HG02759 (cell line): Measurements from ENCODE around the gene FBRS.
"Not testable (repeated sequence)": the region's sequence is repeated elsewhere in the genome, so short reads cannot be mapped to it uniquely, and the experiment has no call there.

Source experiments
- ATAC-seq: cut with Tn5 transposase; IDR thresholded peaks from one replicate; pipeline ENCODE4 v1.9.1; 2021; ENCODE audit warnings: mild to moderate bottlenecking, moderate library complexity; ENCODE audit not compliant: unreplicated experiment

The FBRS gene

GRCh38 chr16:30697264-30698138 lies 39.3 kb downstream of the FBRS start:
- peak; percentile 87 for ATAC-seq

- ATAC-seq: peak; percentile 71
Observed at GRCh38 chr16:30698139-30698815, 40.0 kb downstream of the FBRS start.

GRCh38 chr16:30698816-30699614 lies 40.8 kb downstream of the FBRS start, which contains the start of gene SRCAP:
Gene SRCAP, plus strand, starts transcription at chr16:30699171. Its CDS starts 1,654 bp downstream, at chr16:30700825.
- ATAC-seq: peak; percentile 37

- no peak for ATAC-seq
Observed at GRCh38 chr16:30699615-30700099, 41.4 kb downstream of the FBRS start.

GRCh38 chr16:30700491-30700890 lies 42.3 kb downstream of the FBRS start:
- ATAC-seq: no peak

GRCh38 chr16:30700971-30701370 lies 42.7 kb downstream of the FBRS start:
- ATAC-seq: no peak

- not testable (repeated sequence) for ATAC-seq
Observed at GRCh38 chr16:30703071-30703470, 44.8 kb downstream of the FBRS start.

GRCh38 chr16:30703971-30704370 lies 45.7 kb downstream of the FBRS start:
- ATAC-seq: no peak

- no peak for ATAC-seq
Observed at GRCh38 chr16:30706046-30706445, 47.8 kb downstream of the FBRS start.

GRCh38 chr16:30710971-30711370 lies 52.7 kb downstream of the FBRS start:
- no peak for ATAC-seq

GRCh38 chr16:30711712-30712111 lies 53.5 kb downstream of the FBRS start:
- ATAC-seq: no peak

- no peak for ATAC-seq
Observed at GRCh38 chr16:30715750-30716445, 57.7 kb downstream of the FBRS start.

GRCh38 chr16:30720086-30720485 lies 61.9 kb downstream of the FBRS start:
- ATAC-seq: no peak
